Vagina (tissue), 2 donors: ENCODE results near the gene SLC34A1. TPM values are rescaled to one million over a fixed set of nuclear protein-coding genes. Genes with fewer than 3 reads are reported as not detected.

Experiments
- DNase-seq, 2 donors: peaks; one replicate each; pipeline ENCODE4 v3.0.0-alpha.2; 2017; ENCODE audit errors: extremely low spot score in 2 of 2
- H3K27ac ChIP-seq: fragments of 200-600 bp; sonication (generic); one replicate; pipeline ENCODE4 v1.5.1; 2019
- H3K27me3 ChIP-seq: fragments of 200-600 bp; sonication (generic); one replicate; pipeline ENCODE4 v1.5.1; 2019
- H3K36me3 ChIP-seq, 2 donors: fragments of 200-600 bp; sonication (generic); one replicate each; pipeline ENCODE4 v1.5.1; 2017 to 2019
- H3K4me1 ChIP-seq: fragments of 200-600 bp; sonication (generic); one replicate; pipeline ENCODE4 v1.5.1; 2019
- H3K4me3 ChIP-seq, 2 donors: fragments of 200-600 bp; sonication (generic); 1 replicate in 1 of 2; 2 replicates in 1 of 2; pipeline ENCODE4 v1.5.1; 2016 to 2019
- H3K9me3 ChIP-seq: fragments of 200-600 bp; sonication (generic); one replicate; pipeline ENCODE4 v1.5.1; 2019
- POLR2A ChIP-seq, 2 donors: fragments of 450-650 bp; IDR thresholded peaks; one replicate each; pipeline ENCODE4 v1.6.1; 2017; ENCODE audit warnings: antibody characterized with exemption in 2 of 2, mild to moderate bottlenecking in 2 of 2, moderate library complexity in 2 of 2
- POLR2AphosphoS5 ChIP-seq, 2 donors: sonication (generic); formaldehyde crosslinking; IDR thresholded peaks; one replicate each; pipeline ENCODE4 v1.9.0; 2017; ENCODE audit warnings: antibody characterized with exemption in 2 of 2, mild to moderate bottlenecking in 2 of 2, low read depth in 1 of 2; ENCODE audit not compliant: insufficient read depth in 1 of 2
- intact Hi-C: fragments of 100-400 bp; cut with DNase I; formaldehyde crosslinking; loops from one replicate; pipeline ENCODE4 v1.15.1; 2023
- total RNA-seq: library from RNA; depleted of rRNA; stranded (reverse); fragments of >200 nt; gene quantifications from one replicate; pipeline ENCODE4 v1.2.3, GENCODE V29; 2016
- TF ChIP-seq, protein P1 (sequence below), 3 experiments: fragments of 450-650 bp in 2 of 3; fragments of 200-600 bp in 1 of 3; sonication (generic) in 1 of 3; IDR thresholded peaks; one replicate each; pipeline ENCODE4 v1.5.1; 2017 to 2019; ENCODE audit warnings: antibody characterized with exemption in 3 of 3, mild to moderate bottlenecking in 2 of 3, moderate library complexity in 2 of 3

The SLC34A1 gene
- total RNA-seq, 1 donor from 2014 or later = not detected

DNA sequence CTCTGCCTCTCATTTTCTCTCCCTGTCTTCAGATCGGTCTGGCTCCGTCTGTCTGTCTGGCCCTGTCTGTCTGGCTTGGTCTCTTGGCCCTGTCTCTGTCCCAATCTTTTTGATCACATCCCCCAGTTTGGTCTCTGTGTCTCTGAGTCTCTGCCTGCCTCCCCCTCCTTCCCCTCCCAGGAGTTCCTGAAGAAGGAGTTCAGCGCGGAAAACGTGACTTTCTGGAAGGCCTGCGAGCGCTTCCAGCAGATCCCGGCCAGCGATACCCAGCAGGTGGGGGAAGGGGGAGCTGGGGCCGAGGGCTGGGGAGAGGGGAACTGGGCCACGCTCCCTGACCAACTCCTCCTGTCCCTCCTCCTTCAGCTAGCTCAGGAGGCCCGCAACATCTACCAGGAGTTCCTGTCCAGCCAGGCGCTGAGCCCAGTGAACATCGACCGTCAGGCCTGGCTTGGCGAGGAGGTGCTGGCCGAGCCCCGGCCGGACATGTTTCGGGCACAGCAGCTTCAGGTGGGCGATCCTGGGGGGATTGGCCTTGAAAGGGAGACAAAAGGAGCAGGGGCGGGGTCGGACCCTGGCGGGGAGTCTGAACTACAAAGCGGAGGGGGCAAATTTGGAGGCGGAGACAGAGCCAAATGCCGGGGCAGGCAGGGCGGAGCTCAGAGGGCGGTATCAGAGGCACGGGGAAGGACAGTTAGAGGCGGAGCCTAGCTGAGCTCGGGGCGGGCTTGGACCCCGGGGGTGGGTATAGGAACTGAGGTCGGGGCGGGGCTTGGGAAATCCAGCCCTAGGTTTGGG is 17.5 kb upstream of the SLC34A1 start:
- no peaks in the 10 kb centered on the region for H3K9me3 ChIP-seq
- peak; percentile 31 to 89 for TF ChIP-seq POLR2AphosphoS5 (IDR thresholded peaks at IDR 0.05; ENCODE audit: insufficient read depth in 1 of 2, low read depth in 1 of 2)
- TF ChIP-seq, protein P1, sequence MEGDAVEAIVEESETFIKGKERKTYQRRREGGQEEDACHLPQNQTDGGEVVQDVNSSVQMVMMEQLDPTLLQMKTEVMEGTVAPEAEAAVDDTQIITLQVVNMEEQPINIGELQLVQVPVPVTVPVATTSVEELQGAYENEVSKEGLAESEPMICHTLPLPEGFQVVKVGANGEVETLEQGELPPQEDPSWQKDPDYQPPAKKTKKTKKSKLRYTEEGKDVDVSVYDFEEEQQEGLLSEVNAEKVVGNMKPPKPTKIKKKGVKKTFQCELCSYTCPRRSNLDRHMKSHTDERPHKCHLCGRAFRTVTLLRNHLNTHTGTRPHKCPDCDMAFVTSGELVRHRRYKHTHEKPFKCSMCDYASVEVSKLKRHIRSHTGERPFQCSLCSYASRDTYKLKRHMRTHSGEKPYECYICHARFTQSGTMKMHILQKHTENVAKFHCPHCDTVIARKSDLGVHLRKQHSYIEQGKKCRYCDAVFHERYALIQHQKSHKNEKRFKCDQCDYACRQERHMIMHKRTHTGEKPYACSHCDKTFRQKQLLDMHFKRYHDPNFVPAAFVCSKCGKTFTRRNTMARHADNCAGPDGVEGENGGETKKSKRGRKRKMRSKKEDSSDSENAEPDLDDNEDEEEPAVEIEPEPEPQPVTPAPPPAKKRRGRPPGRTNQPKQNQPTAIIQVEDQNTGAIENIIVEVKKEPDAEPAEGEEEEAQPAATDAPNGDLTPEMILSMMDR (IDR thresholded peaks at IDR 0.05) = no peak
- no peak for TF ChIP-seq POLR2A (IDR thresholded peaks at IDR 0.05)
- DNase-seq = peak in 1 of 2 donors; percentile 94
- H3K4me1 ChIP-seq = peaks cover 62% of the 10 kb centered on the region
- no peaks in the 10 kb centered on the region for H3K36me3 ChIP-seq
- intact Hi-C loops = no loop called here
- H3K4me3 ChIP-seq = peak overlapping the region; percentile 52 to 58
- peak overlapping the region; percentile 92 for H3K27ac ChIP-seq
- H3K27me3 ChIP-seq = no peaks in the 10 kb centered on the region

DNA sequence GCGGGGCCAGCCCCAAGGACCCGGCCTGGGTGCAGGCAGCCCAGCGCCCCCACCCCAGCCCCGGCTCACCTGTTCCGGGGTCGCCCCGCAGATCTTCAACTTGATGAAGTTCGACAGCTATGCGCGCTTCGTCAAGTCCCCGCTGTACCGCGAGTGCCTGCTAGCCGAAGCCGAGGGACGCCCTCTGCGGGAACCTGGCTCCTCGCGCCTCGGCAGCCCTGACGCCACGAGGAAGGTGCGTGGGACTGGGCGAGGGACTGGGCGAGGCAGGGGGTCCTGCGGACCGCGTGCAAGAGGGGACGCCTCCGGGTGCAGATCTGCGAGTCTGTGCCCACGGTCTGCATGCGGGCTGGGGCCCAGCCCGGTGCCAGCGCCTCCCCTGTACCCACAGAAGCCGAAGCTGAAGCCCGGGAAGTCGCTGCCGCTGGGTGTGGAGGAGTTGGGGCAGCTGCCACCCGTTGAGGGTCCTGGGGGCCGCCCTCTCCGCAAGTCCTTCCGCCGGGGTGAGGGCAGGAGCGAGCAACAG is 16.8 kb upstream of the SLC34A1 start:
- H3K36me3 ChIP-seq = no peaks in the 10 kb centered on the region
- H3K27ac ChIP-seq = peak overlapping the region; percentile 92
- intact Hi-C loops = no loop called here
- H3K9me3 ChIP-seq = no peaks in the 10 kb centered on the region
- peaks cover 62% of the 10 kb centered on the region for H3K4me1 ChIP-seq
- H3K27me3 ChIP-seq = no peaks in the 10 kb centered on the region
- no peak for DNase-seq
- H3K4me3 ChIP-seq = peak overlapping the region; percentile 52 to 58
- TF ChIP-seq POLR2AphosphoS5 (IDR thresholded peaks at IDR 0.05; ENCODE audit: insufficient read depth in 1 of 2, low read depth in 1 of 2) (no peak), POLR2A (IDR thresholded peaks at IDR 0.05) (no peak)
- TF ChIP-seq, protein P1 (IDR thresholded peaks at IDR 0.05) = peak in 1 of 3 experiments; percentile 26

DNA sequence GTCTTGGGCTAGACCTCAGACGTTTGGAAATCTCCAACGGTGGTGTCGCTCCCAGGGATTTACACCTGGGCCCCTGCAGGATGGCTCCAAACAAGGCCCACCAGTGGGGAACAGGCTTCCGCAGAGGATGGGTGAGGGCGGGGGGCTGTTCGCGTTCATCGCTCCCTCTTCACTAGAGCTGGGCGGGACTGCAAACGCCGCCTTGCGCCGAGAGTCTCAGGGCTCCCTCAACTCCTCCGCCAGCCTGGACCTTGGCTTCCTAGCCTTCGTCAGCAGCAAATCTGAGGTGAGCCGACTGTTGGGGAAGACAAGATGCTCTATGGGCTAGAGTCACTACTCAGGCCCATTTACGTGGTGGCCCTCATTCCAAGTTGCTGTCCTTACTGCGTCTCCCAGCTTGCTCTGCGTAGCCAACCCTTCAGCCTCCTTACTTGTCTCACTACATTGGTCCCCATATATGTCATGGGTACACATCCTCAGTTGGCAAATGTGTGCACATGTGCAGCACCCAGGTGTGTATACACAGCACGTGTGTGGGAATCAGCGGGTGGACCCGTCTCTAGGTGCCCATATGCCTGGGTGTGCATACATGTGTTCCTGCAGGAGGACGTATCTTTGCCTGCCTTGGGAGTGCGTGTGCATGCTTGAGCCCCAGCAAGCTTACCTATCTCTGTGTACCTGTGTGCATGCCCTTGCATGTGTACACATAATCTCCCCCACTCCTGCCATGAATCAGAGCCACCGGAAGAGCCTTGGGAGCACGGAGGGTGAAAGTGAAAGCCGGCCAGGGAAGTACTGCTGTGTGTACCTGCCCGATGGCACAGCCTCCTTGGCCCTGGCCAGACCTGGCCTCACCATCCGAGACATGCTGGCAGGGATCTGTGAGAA is 16.0 kb upstream of the SLC34A1 start:
- no peak for DNase-seq
- TF ChIP-seq, protein P1 (IDR thresholded peaks at IDR 0.05) = no peak
- no peak for TF ChIP-seq POLR2AphosphoS5 (IDR thresholded peaks at IDR 0.05; ENCODE audit: insufficient read depth in 1 of 2, low read depth in 1 of 2)
- TF ChIP-seq POLR2A (IDR thresholded peaks at IDR 0.05) = no peak
- Histone ChIP-seq H3K27me3 (no peaks in the 10 kb centered on the region), H3K27ac (peak overlapping the region; percentile 92), H3K36me3 (no peaks in the 10 kb centered on the region), H3K4me3 (peak overlapping the region; percentile 52 to 58), H3K9me3 (no peaks in the 10 kb centered on the region), H3K4me1 (peaks cover 63% of the 10 kb centered on the region)
- intact Hi-C loops = no loop called here

DNA sequence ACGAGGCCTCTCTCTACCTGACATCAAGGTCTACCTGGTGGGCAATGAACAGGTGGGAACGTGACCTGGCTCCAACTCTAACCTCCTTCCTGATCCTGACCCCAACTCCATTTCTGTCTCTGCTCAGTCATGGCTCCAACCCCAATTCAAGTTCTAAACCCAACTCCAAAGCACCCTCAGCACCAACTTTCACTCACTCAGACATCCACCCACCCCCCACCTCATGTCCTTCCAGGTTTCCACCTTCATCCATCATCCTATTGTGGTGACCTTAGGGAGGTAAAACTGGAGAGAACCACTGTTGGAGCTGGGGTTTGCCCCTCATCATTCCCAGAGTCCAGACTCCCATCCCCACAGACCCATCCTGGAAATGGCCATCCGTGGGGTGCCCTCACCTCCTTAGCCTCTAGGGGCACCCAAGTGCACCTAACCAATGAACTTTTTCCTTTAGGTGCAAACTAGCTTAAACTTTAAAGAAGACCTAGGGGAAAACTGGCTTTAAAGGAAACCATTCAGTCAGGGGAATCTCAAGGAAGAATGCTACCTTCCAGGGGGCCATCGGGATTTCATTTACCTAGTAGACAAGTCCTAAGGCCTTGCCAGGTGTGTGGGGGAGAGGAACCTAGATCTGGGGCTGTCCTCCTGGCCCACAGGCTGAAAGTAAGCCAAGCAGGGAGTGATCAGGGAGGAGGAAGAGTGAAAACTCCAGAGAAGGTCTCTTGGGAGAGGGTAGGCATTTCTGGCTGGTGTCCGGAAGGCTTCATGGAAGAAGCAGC is 15.2 kb upstream of the SLC34A1 start:
- H3K4me3 ChIP-seq = no peak overlapping the region
- no peaks in the 10 kb centered on the region for H3K27me3 ChIP-seq
- no peak overlapping the region for H3K27ac ChIP-seq
- intact Hi-C loops = no loop called here
- TF ChIP-seq, protein P1 (IDR thresholded peaks at IDR 0.05) = peak in 1 of 3 experiments; percentile 12
- no peak for TF ChIP-seq POLR2A (IDR thresholded peaks at IDR 0.05)
- no peak for TF ChIP-seq POLR2AphosphoS5 (IDR thresholded peaks at IDR 0.05; ENCODE audit: insufficient read depth in 1 of 2, low read depth in 1 of 2)
- H3K4me1 ChIP-seq = peaks cover 62% of the 10 kb centered on the region
- no peaks in the 10 kb centered on the region for H3K36me3 ChIP-seq
- no peak for DNase-seq
- no peaks in the 10 kb centered on the region for H3K9me3 ChIP-seq
